H9 (cell line): ENCODE data around the gene MGAT5. TPM values are rescaled to one million over a fixed set of nuclear protein-coding genes. Genes with fewer than 3 reads are reported as not detected.

Source experiments
- DNase-seq: peaks from one replicate; pipeline ENCODE4 v3.0.0-alpha.2; 2017
- H2AFZ ChIP-seq: one replicate; pipeline ENCODE4 v1.6.1; 2013; ENCODE audit warnings: mild to moderate bottlenecking, low read length, control low read depth, moderate library complexity
- H2AK5ac ChIP-seq: 2 replicates; pipeline ENCODE4 v1.6.1; 2013; ENCODE audit warnings: low read length, control low read depth, mixed read lengths; ENCODE audit not compliant: insufficient read length
- H2BK120ac ChIP-seq: one replicate; pipeline ENCODE4 v1.6.1; 2013; ENCODE audit warnings: low read depth, mild to moderate bottlenecking, low read length, control low read depth, inconsistent platforms; ENCODE audit not compliant: poor library complexity, severe bottlenecking
- H2BK12ac ChIP-seq: 2 replicates; pipeline ENCODE4 v1.6.1; 2013; ENCODE audit warnings: low read length, control low read depth, mixed read lengths, low read depth; ENCODE audit not compliant: insufficient read length
- H2BK15ac ChIP-seq: 2 replicates; pipeline ENCODE4 v1.6.1; 2013; ENCODE audit warnings: low read depth, low read length, control low read depth
- H2BK20ac ChIP-seq: one replicate; pipeline ENCODE4 v1.6.1; 2013; ENCODE audit warnings: low read depth, mild to moderate bottlenecking, low read length, control low read depth, inconsistent platforms; ENCODE audit not compliant: poor library complexity, severe bottlenecking
- H2BK5ac ChIP-seq: 2 replicates; pipeline ENCODE4 v1.6.1; 2013; ENCODE audit warnings: low read length, control low read depth, mixed read lengths; ENCODE audit not compliant: insufficient read length
- H3K14ac ChIP-seq: 2 replicates; pipeline ENCODE4 v1.6.1; 2013; ENCODE audit warnings: low read length, control low read depth; ENCODE audit not compliant: insufficient read depth
- H3K18ac ChIP-seq: 2 replicates; pipeline ENCODE4 v1.6.1; 2013; ENCODE audit warnings: low read depth, mild to moderate bottlenecking, mixed read lengths, low read length, control low read depth; ENCODE audit not compliant: insufficient read length
- H3K23ac ChIP-seq: 2 replicates; pipeline ENCODE4 v1.6.1; 2013; ENCODE audit warnings: low read length, control low read depth, mixed read lengths, low read depth; ENCODE audit not compliant: insufficient read length
- H3K23me2 ChIP-seq: 2 replicates; pipeline ENCODE4 v1.6.1; 2013; ENCODE audit warnings: low read depth, mild to moderate bottlenecking, mixed read lengths, low read length, control low read depth; ENCODE audit not compliant: insufficient read length, poor library complexity, severe bottlenecking
- H3K27ac ChIP-seq: 2 replicates; pipeline ENCODE4 v1.5.1; 2013; ENCODE audit warnings: low read length, control low read depth, mixed read lengths, low read depth; ENCODE audit not compliant: insufficient read length
- H3K27me3 ChIP-seq: 2 replicates; pipeline ENCODE4 v1.6.1; 2013; ENCODE audit warnings: low read length, control low read depth, inconsistent platforms; ENCODE audit not compliant: insufficient read depth
- H3K4ac ChIP-seq: 2 replicates; pipeline ENCODE4 v1.6.1; 2013; ENCODE audit warnings: low read depth, mild to moderate bottlenecking, control low read depth, inconsistent platforms, low read length, moderate library complexity
- H3K4me1 ChIP-seq: 2 replicates; pipeline ENCODE4 v1.6.1; 2013; ENCODE audit warnings: low read length, control low read depth, inconsistent platforms; ENCODE audit not compliant: insufficient read depth
- H3K4me2 ChIP-seq: 2 replicates; pipeline ENCODE4 v1.6.1; 2013; ENCODE audit warnings: low read length, control low read depth, mixed read lengths; ENCODE audit not compliant: insufficient read length, insufficient read depth
- H3K56ac ChIP-seq: 2 replicates; pipeline ENCODE4 v1.6.1; 2013; ENCODE audit warnings: low read depth, mild to moderate bottlenecking, mixed read lengths, low read length, control low read depth; ENCODE audit not compliant: insufficient read length
- H3K79me1 ChIP-seq: 2 replicates; pipeline ENCODE4 v1.6.1; 2013; ENCODE audit warnings: low read depth, mild to moderate bottlenecking, moderate library complexity, low read length, control low read depth, inconsistent platforms; ENCODE audit not compliant: insufficient read depth, poor library complexity, severe bottlenecking
- H3K79me2 ChIP-seq: 2 replicates; pipeline ENCODE4 v1.6.1; 2013; ENCODE audit warnings: low read length, control low read depth, inconsistent platforms; ENCODE audit not compliant: insufficient read depth
- H3K9ac ChIP-seq: 2 replicates; pipeline ENCODE4 v1.6.1; 2013; ENCODE audit warnings: low read length, control low read depth, mixed read lengths; ENCODE audit not compliant: insufficient read length; ENCODE audit errors: extremely low read depth
- H3K9me3 ChIP-seq: one replicate; pipeline ENCODE4 v1.6.1; 2013; ENCODE audit warnings: low read depth, low read length, inconsistent platforms; ENCODE audit not compliant: control insufficient read depth
- H3T11ph ChIP-seq: one replicate; pipeline ENCODE4 v1.6.1; 2013; ENCODE audit warnings: mild to moderate bottlenecking, low read length, control low read depth, inconsistent platforms
- H4K20me1 ChIP-seq: one replicate; pipeline ENCODE4 v1.6.1; 2013; ENCODE audit not compliant: control insufficient read depth, insufficient read length, insufficient read depth
- H4K5ac ChIP-seq: 2 replicates; pipeline ENCODE4 v1.6.1; 2013; ENCODE audit warnings: low read depth, mild to moderate bottlenecking, mixed read lengths, low read length, control low read depth; ENCODE audit not compliant: insufficient read length
- H4K8ac ChIP-seq: replicated peaks from 2 replicates; pipeline ENCODE4 v1.6.1; 2013; ENCODE audit warnings: low read length, control low read depth, mixed read lengths, low read depth; ENCODE audit not compliant: insufficient read length
- H4K91ac ChIP-seq: 2 replicates; pipeline ENCODE4 v1.6.1; 2013; ENCODE audit warnings: low read depth, mild to moderate bottlenecking, moderate library complexity, mixed read lengths, low read length, control low read depth; ENCODE audit not compliant: insufficient read length
- H3K27ac Mint-ChIP-seq, 3 experiments: 2 replicates in 2 of 3; 3 replicates in 1 of 3; pipeline ENCODE4 v1.8.0; 2020 to 2021; ENCODE audit warnings: mixed read lengths in 3 of 3, mild to moderate bottlenecking in 1 of 3, moderate library complexity in 1 of 3
- H3K27me3 Mint-ChIP-seq: 2 replicates; pipeline ENCODE4 v1.8.0; 2021; ENCODE audit warnings: low read depth, mild to moderate bottlenecking, moderate library complexity, mixed read lengths
- H3K36me3 Mint-ChIP-seq, 3 experiments: 2 replicates in 2 of 3; 3 replicates in 1 of 3; pipeline ENCODE4 v1.8.0; 2020 to 2021; ENCODE audit warnings: low read depth in 3 of 3, mixed read lengths in 3 of 3; ENCODE audit not compliant: insufficient read depth in 1 of 3
- H3K4me1 Mint-ChIP-seq, 2 experiments: 2 replicates each; pipeline ENCODE4 v1.8.0; 2020; ENCODE audit warnings: mixed read lengths in 2 of 2
- H3K4me3 Mint-ChIP-seq, 2 experiments: 2 replicates in 1 of 2; 3 replicates in 1 of 2; pipeline ENCODE4 v1.8.0; 2020 to 2021; ENCODE audit warnings: mild to moderate bottlenecking in 2 of 2, mixed read lengths in 2 of 2, moderate library complexity in 1 of 2
- H3K9me3 Mint-ChIP-seq, 2 experiments: 2 replicates in 1 of 2; 3 replicates in 1 of 2; pipeline ENCODE4 v1.8.0; 2020; ENCODE audit warnings: mild to moderate bottlenecking in 2 of 2, mixed read lengths in 2 of 2, moderate library complexity in 1 of 2
- WGBS: extraction: QIAGEN DNeasy Blood & Tissue Kit; methylation state at CpG from one replicate; pipeline ENCODE4 v1.1.7; 2013; ENCODE audit warnings: missing lambda C conversion rate, low lambda C conversion rate, mixed read lengths; ENCODE audit not compliant: insufficient read length; ENCODE audit errors: extremely low coverage; 5-methylcytosine and 5-hydroxymethylcytosine counted together
- total RNA-seq: library from RNA; stranded (reverse); gene quantifications from 2 replicates; pipeline ENCODE4 v1.2.1, GENCODE V29; 2021
- TF ChIP-seq, protein P1 (sequence below): fragments of 200-600 bp; sonication (generic); conservative IDR thresholded peaks from 3 replicates; pipeline ENCODE4 v1.8.0; 2021; ENCODE audit warnings: antibody characterized with exemption, mild to moderate bottlenecking

MGAT5 gene
- total RNA-seq, 1 experiment from 2014 or later: 25.7 TPM

DNA sequence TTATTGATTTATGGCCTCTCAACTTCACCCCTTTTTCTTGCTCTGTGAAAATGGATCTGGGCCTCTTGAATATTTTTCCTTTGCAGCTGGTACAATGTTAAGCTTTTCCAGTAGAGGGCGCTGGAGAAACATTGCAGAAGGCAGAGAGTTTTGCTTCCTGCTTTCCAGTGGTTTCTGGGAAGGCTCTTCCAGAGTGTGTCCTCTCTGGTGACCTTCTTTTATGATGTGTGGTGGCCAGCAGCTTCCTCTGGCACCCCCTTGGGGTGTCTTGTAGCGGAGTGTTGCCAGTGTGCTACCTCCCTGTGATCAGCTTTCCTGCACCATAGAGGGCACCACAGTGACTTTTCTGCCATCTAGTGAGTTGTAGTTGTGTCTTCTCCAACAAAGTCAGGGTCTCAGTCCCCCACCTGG, 25.4 kb upstream of the MGAT5 start:
- H3K4me2 ChIP-seq: no peak overlapping the region
- H3T11ph ChIP-seq: no peak overlapping the region
- no peak overlapping the region for H3K27ac Mint-ChIP-seq
- TF ChIP-seq, protein P1, sequence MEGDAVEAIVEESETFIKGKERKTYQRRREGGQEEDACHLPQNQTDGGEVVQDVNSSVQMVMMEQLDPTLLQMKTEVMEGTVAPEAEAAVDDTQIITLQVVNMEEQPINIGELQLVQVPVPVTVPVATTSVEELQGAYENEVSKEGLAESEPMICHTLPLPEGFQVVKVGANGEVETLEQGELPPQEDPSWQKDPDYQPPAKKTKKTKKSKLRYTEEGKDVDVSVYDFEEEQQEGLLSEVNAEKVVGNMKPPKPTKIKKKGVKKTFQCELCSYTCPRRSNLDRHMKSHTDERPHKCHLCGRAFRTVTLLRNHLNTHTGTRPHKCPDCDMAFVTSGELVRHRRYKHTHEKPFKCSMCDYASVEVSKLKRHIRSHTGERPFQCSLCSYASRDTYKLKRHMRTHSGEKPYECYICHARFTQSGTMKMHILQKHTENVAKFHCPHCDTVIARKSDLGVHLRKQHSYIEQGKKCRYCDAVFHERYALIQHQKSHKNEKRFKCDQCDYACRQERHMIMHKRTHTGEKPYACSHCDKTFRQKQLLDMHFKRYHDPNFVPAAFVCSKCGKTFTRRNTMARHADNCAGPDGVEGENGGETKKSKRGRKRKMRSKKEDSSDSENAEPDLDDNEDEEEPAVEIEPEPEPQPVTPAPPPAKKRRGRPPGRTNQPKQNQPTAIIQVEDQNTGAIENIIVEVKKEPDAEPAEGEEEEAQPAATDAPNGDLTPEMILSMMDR: peak; percentile 61
- H2BK5ac ChIP-seq: no peak overlapping the region
- H3K9me3 ChIP-seq: peaks cover 9% of the 10 kb centered on the region
- H3K27me3 Mint-ChIP-seq: no peaks in the 10 kb centered on the region
- no peak overlapping the region for H3K18ac ChIP-seq
- no peak overlapping the region for H2BK20ac ChIP-seq
- peaks cover 11 to 14% of the 10 kb centered on the region in 2 experiments for H3K4me1 Mint-ChIP-seq
- H3K27ac ChIP-seq: no peak overlapping the region
- no peak for DNase-seq
- peaks cover 7% of the 10 kb centered on the region for H3K79me1 ChIP-seq
- H4K8ac ChIP-seq: no peak overlapping the region
- no peak overlapping the region for H3K56ac ChIP-seq
- peaks cover 22 to 35% (median 23%) of the 10 kb centered on the region in 3 experiments for H3K36me3 Mint-ChIP-seq
- no peak overlapping the region for H3K14ac ChIP-seq
- no peak overlapping the region for H3K23ac ChIP-seq
- peaks cover 31 to 32% of the 10 kb centered on the region in 2 experiments for H3K9me3 Mint-ChIP-seq
- no peak overlapping the region for H2BK15ac ChIP-seq
- H3K27me3 ChIP-seq: no peaks in the 10 kb centered on the region
- no peaks in the 10 kb centered on the region for H4K20me1 ChIP-seq
- no CpG with 5 or more reads among the region's 2 CpGs for WGBS
- no peaks in the 10 kb centered on the region for H3K4me1 ChIP-seq
- no peak overlapping the region for H2BK120ac ChIP-seq
- H3K9ac ChIP-seq: no peak overlapping the region
- H3K23me2 ChIP-seq: no peaks in the 10 kb centered on the region
- H3K4me3 Mint-ChIP-seq: no peak overlapping the region
- no peak overlapping the region for H4K5ac ChIP-seq
- H2AFZ ChIP-seq: no peak overlapping the region
- no peak overlapping the region for H3K4ac ChIP-seq
- H4K91ac ChIP-seq: no peak overlapping the region
- H2AK5ac ChIP-seq: no peak overlapping the region
- H2BK12ac ChIP-seq: no peak overlapping the region
- H3K79me2 ChIP-seq: peaks cover 2% of the 10 kb centered on the region; the same call in 1 of the 2 replicates
